HG03342 (cell line): ENCODE measurements around the gene COL7A1.

ENCODE experiments used
- ATAC-seq: cut with Tn5 transposase; IDR thresholded peaks from one replicate; pipeline ENCODE4 v1.9.1; 2021; ENCODE audit warnings: mild to moderate bottlenecking, moderate library complexity; ENCODE audit not compliant: unreplicated experiment

The COL7A1 gene

GRCh38 chr3:48592519-48593087, 2.5 kb downstream of the COL7A1 start:
- ATAC-seq, result no peak

DNA sequence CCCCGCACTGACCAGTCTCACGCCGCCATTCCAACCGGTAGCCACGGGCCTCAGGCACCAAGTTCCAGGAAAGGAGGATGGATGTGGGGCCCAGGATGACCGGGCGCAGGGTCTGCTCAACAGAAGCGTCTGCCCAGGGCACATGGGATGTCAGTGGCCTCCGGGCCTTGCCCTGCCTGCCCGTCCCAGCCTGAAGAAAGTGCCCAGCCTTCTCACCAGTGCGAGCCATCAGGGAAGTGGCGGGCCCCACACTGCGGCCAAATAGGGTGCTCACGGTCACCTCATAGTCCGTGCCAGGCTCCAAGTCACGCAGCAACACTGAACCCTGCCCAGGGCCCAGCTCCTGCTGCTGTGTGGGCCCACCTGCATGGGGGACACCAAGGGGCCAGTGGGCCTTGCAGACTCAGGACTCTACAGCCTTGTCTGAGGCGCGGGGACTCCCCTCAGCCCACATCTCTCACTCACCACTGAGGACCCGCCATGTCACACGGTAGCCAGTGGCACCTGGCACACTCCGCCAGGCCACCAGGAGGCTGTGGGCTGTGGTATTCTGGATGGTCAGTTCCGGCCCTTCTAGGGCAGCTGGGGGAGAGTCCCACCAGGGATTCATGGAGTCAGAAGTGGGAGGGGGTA, 3.1 kb downstream of the COL7A1 start:
- no peak for ATAC-seq

DNA sequence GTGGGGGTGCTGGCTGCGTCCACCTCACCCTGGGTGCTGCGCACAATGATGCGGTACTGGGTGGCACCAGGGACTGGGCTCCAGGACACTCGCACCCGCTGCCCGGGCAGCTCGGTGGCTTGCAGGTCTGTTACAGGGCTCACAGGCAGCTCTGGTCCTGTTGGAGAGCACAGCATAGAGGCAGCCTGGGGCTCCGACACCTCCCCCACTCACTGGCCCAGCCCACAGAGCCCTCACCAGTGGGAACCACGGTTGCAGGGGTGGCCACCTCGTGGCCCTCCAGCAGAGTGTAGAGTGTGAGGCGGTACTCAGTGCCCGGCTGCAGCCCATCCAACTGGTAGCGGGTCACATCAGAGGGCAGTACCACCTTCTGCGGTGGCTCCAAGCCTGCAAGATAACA, 3.7 kb downstream of the COL7A1 start:
- ATAC-seq, result no peak

DNA sequence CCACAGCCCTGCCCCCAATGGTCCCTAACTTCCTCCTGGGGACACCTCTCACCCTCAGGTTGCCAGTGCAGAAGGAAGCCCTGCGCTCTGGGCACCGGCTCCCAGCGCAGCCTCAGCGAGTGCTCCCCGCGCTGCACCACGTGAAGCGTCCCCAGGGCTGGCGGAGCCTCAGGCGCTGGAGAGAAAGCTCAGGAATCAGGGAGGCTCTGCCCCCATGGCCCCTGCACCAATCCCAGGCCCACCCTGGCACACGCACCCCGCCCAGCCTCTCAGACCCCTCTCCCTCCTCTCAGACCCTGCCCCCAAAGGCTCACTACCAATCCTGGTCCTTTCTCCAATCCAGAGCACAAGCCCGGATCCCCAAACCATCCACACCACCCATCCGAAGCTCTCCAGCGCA, 6.9 kb downstream of the COL7A1 start:
- no peak for ATAC-seq

GRCh38 chr3:48587686-48588085, 7.4 kb downstream of the COL7A1 start:
- no peak for ATAC-seq

DNA sequence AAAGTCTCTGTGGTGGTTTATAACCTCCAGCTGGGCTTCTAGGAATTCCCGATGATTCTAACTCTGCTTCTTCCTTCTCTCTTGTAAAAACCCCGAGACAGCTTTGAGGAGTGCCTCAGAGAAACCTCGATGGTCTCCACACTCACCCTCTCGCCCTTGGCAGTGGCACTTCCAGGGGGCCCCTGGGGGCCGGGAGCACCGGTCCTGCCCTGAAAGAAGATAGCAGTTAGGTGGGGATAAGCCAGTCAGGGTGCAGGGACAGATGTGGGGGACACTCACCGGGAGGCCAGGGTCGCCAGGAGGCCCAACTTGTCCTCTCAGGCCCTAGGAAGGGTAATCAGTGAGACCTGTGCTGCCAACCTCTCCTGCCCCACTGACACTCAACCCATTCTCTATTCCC, 9.7 kb downstream of the COL7A1 start:
- no peak for ATAC-seq

DNA sequence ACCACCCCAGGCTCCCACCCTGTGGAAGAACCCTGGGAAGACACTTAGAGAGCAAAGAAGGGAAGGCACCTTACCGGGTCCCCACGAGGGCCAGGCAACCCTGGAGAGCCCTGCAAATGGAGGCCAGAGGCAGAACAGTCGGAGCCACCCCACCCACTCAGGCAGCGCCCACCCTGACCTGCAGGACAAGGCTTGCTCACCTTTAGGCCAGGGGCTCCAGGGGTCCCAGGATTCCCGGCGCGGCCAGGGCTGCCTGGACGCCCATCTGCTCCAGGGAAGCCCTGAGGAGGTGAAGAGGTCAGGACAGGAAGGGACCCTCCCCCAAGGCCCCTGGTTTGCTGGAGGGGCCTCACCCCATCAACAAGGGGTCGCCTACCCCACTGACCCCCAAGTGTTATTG, 10.3 kb downstream of the COL7A1 start:
- no peak for ATAC-seq

GRCh38 chr3:48581621-48582481, 13.3 kb downstream of the COL7A1 start:
- no peak for ATAC-seq

DNA sequence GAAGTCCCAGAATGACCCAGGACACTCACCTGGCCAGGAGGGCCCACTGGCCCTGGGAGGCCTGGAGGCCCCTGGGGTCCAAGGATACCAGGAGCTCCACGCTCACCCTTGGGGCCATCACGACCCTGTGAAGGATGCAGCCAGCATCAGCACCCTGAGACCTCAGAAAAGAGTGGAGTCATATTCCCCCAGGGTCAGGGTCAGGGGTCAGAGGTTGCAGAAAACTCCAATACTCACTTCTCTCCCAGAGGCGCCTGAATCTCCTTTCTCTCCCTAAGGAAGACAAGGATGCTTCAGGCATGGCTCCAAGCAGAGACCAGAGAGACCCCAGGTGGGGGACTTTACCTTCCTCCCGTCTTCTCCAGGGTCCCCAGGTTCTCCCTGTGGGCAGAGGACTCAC, 18.5 kb downstream of the COL7A1 start:
- ATAC-seq, result no peak

DNA sequence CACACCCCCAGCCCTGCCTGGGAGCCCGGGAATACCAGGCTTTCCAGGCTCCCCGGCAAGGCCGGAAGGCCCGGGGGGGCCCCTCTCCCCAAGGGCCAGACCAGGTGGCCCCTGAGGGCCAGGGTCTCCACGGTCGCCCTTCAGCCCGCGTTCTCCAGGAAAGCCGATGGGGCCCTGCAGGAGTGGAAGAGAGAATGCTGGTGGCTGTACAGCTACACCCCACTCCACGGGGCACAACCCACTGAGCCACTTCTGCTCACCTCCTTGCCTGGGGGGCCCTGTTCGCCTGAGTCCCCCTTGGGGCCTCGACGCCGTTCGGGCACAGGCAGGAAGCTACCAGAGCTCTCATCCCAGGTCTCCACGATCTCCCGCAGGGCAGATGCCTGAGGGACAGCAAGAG, 19.8 kb downstream of the COL7A1 start:
- ATAC-seq, result no peak

DNA sequence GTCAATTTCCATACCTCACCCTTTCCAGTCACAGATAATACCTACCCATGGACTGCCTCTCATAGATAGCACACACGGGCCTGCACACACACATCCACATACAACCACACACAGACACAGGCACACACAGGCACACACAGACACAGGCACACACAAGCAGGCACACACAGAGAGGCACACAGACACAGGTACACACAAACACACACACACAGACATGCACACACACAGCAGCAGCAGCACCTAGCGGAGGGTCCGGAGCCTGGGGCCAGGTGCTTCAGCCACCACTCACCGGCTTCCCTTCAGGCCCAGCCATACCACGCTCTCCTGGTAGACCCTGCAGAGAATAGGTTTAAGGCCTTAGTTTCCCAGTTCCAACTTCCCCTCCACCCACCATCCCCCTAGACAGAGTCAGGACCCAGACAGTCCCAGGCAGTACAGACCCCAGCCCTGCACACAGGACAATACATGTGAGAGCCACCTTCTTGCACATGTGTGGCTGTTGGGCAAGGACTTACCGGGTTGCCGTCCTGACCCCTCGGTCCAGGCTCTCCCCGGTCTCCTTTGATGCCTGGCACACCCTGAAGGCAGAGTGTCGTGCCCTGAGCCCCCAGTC, 21.1 kb downstream of the COL7A1 start:
- ATAC-seq, result no peak

DNA sequence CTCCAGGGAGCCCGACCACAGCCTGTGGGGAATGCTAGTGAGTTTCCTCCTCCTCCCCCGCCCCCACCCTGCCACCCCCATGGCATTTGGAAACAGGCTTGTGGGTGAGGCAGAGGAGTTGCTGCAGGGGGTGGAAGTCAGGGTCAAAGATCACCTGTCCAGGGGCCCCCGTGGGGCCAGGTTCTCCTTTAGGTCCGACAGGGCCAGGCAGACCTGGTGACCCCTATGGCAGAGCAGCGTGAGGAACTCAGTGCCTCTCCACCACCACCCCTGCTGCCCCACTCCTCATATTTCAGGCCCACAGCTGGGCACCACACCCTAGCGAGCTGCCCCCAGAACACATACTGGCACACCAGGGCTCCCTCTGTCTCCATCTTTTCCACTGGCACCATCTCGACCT, 22.6 kb downstream of the COL7A1 start:
- ATAC-seq, result no peak

- ATAC-seq, result no peak
Measured at GRCh38 chr3:48571938-48572337, 23.2 kb downstream of the COL7A1 start.

GRCh38 chr3:48569808-48570450, 25.2 kb downstream of the COL7A1 start:
- ATAC-seq, result no peak

DNA sequence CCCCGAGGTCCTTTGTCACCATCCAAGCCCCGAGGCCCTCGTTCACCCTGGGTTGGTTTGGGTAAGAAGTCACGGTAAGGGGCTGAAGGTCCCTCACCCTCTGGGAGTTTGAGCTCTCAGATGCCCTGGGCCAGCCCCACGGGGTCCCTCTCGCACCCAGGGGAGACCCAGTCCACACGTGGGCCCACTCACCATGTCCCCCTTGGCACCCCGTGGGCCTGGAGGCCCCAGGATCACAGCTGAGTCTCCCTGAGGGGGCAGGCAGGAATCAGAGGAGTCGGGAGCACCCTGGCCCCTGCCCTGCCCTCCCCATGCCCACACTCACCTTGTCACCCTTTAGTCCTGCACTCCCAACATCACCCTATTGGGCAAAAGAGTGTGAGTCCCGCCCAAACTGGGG, 25.7 kb downstream of the COL7A1 start:
- ATAC-seq, result no peak

- ATAC-seq, result no peak
Measured at GRCh38 chr3:48568476-48568875, 26.7 kb downstream of the COL7A1 start.

GRCh38 chr3:48567500-48567899, 27.6 kb downstream of the COL7A1 start:
- no peak for ATAC-seq

DNA sequence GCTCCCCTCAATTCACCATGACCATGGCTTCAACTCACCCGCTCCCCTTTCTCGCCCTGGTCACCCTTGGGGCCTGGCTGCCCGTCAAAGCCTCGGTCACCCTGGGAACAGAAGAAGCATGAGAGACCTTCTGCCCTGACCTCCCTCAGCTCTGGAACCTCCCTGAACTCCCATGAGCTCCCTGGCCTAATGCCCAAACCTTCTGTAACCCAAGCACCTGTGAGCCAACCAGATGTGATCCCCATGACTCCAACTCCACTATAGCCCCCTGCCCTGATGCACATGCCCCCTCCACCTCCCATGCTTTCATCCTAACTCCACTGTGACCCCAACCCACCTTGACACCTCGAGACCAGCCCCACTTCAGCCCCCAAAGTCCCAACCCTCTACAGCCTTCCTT, 28.0 kb downstream of the COL7A1 start:
- no peak for ATAC-seq

DNA sequence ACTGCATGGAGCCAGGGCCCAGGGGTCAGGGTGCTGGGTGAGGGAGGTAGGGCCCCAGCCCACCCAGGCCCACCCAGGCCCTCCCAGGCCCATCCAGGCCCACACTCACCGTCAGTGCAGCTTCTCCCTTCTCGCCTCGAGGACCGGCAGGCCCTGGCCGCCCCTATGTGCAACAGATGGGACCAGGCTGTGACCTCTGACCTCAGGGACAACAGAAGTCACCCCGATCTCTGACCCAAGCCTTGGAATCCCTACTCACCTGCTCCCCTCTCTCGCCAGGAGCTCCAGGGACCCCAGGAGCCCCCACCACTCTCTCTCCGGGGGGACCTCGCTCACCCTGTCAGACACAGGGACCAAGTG, 28.7 kb downstream of the COL7A1 start:
- no peak for ATAC-seq

GRCh38 chr3:48565591-48566400, 29.3 kb downstream of the COL7A1 start:
- ATAC-seq, result no peak

- no peak for ATAC-seq
Measured at GRCh38 chr3:48565186-48565585, 29.9 kb downstream of the COL7A1 start.
